Esophagus squamous epithelium (tissue), 4 donors: ENCODE measurements around the gene CAMTA1.

ENCODE experiments used
- CTCF ChIP-seq, 6 experiments: fragments of 450-650 bp in 4 of 6; fragments of 200-600 bp in 2 of 6; sonication (generic) in 2 of 6; IDR thresholded peaks; one replicate each; pipeline ENCODE4 v1.5.1; 2016 to 2019; ENCODE audit warnings: antibody characterized with exemption in 6 of 6, mild to moderate bottlenecking in 4 of 6, moderate library complexity in 4 of 6
- POLR2A ChIP-seq, 4 donors: fragments of 450-650 bp; IDR thresholded peaks; one replicate each; pipeline ENCODE4 v1.6.1; 2017; ENCODE audit warnings: antibody characterized with exemption in 4 of 4, mild to moderate bottlenecking in 4 of 4, moderate library complexity in 3 of 4

GRCh38 chr1:7702365-7702764, 917.1 kb downstream of the CAMTA1 start:
- TF ChIP-seq CTCF (IDR thresholded peaks at IDR 0.05) (no peak), POLR2A (IDR thresholded peaks at IDR 0.05) (no peak)
